HG02571 (cell line): ENCODE results near the gene TXNDC5.
A peak's percentile ranks its signal among the peaks of the same experiment; 100 is the strongest.

ENCODE experiments used
- ATAC-seq: cut with Tn5 transposase; IDR thresholded peaks from one replicate; pipeline ENCODE4 v1.9.1; 2021; ENCODE audit warnings: mild to moderate bottlenecking, moderate library complexity; ENCODE audit not compliant: unreplicated experiment

Gene TXNDC5

GRCh38 chr6:7910654-7911344, at the start of gene TXNDC5:
TSS of gene TXNDC5 (minus strand) at chr6:7910788. CDS start at chr6:7910776, 12 bp downstream.
- peak; percentile 64 for ATAC-seq

GRCh38 chr6:7960141-7960540, 49.6 kb upstream of the TXNDC5 start:
- no peak for ATAC-seq

- ATAC-seq: no peak
Observed at GRCh38 chr6:7959453-7959852, 48.9 kb upstream of the TXNDC5 start.

GRCh38 chr6:7958464-7958863, 47.9 kb upstream of the TXNDC5 start:
- ATAC-seq: no peak

- no peak for ATAC-seq
Observed at GRCh38 chr6:7956257-7956656, 45.7 kb upstream of the TXNDC5 start.

- no peak for ATAC-seq
Observed at GRCh38 chr6:7954477-7955200, 44.1 kb upstream of the TXNDC5 start.

- no peak for ATAC-seq
Observed at GRCh38 chr6:7953753-7954152, 43.2 kb upstream of the TXNDC5 start.

- no peak for ATAC-seq
Observed at GRCh38 chr6:7939864-7940228, 29.3 kb upstream of the TXNDC5 start.

- ATAC-seq: no peak
Observed at GRCh38 chr6:7939184-7939863, 28.7 kb upstream of the TXNDC5 start.

- ATAC-seq: no peak
Observed at GRCh38 chr6:7938562-7939183, 28.1 kb upstream of the TXNDC5 start.

- ATAC-seq: peak; percentile 90
Observed at GRCh38 chr6:7933794-7934193, 23.2 kb upstream of the TXNDC5 start.

GRCh38 chr6:7932625-7933024, 22.0 kb upstream of the TXNDC5 start:
- no peak for ATAC-seq

- no peak for ATAC-seq
Observed at GRCh38 chr6:7924867-7925266, 14.3 kb upstream of the TXNDC5 start.

GRCh38 chr6:7922596-7922995, 12.0 kb upstream of the TXNDC5 start:
- no peak for ATAC-seq

- ATAC-seq: no peak
Observed at GRCh38 chr6:7921632-7922092, 11.1 kb upstream of the TXNDC5 start.

- ATAC-seq: no peak
Observed at GRCh38 chr6:7921046-7921445, 10.5 kb upstream of the TXNDC5 start.

GRCh38 chr6:7920425-7920824, 9.8 kb upstream of the TXNDC5 start:
- ATAC-seq: no peak

GRCh38 chr6:7919871-7920270, 9.3 kb upstream of the TXNDC5 start:
- ATAC-seq: no peak

GRCh38 chr6:7918403-7918802, 7.8 kb upstream of the TXNDC5 start:
- no peak for ATAC-seq

- no peak for ATAC-seq
Observed at GRCh38 chr6:7917729-7918128, 7.1 kb upstream of the TXNDC5 start.

- ATAC-seq: peak; percentile 81
Observed at GRCh38 chr6:7916959-7917358, 6.4 kb upstream of the TXNDC5 start.
